Measurements from ENCODE around the gene PTBP1. TPM values are rescaled to one million over a fixed set of nuclear protein-coding genes. Genes with fewer than 3 reads are reported as not detected.

PTBP1 gene
- total and polyA plus RNA-seq, 9 of the 15 experiments (the other 6 are each of a cell fraction or from before 2014, with no cell fraction given) = 14.0 to 759 (median 234) TPM

GRCh38 chr19:823565-824121 lies 26.4 kb downstream of the PTBP1 start (continued):
- TF ChIP-seq ZNF639 (CRISPR knock-in tag; conservative IDR thresholded peaks at IDR 0.05 in 1 of 2, IDR thresholded peaks at IDR 0.05 in 1 of 2) (peak in 1 of 2 experiments; percentile 57; a peak in 1 of 4 replicates), FOXA3 (CRISPR knock-in tag; conservative IDR thresholded peaks at IDR 0.05 in 1 of 2, IDR thresholded peaks at IDR 0.05 in 1 of 2) (no peak), YBX1 (IDR thresholded peaks at IDR 0.05) (no peak), POLR2B (IDR thresholded peaks at IDR 0.05; ENCODE audit: low read depth, partially characterized antibody) (peak; percentile 67), RUNX1 (IDR thresholded peaks at IDR 0.05; ENCODE audit: low read depth) (no peak), ZNF143 (CRISPR knock-in tag; IDR thresholded peaks at IDR 0.05) (0 out of 2 replicates have a peak, but pooled peaks have one; percentile 16), KAT8 (IDR thresholded peaks at IDR 0.05; ENCODE audit: low read depth) (no peak), RBM39 (optimal IDR thresholded peaks at IDR 0.05; ENCODE audit: low read depth, low read length) (no peak), ZNF318 (IDR thresholded peaks at IDR 0.05; ENCODE audit: borderline replicate concordance in 1 of 2, low read depth in 1 of 2) (no peak), ZFPM2 (CRISPR knock-in tag; IDR thresholded peaks at IDR 0.05) (no peak), ZNF444 (CRISPR knock-in tag; IDR thresholded peaks at IDR 0.05) (no peak), STAT5A (IDR thresholded peaks at IDR 0.05; ENCODE audit: borderline replicate concordance, low read length) (no peak), NELFE (IDR thresholded peaks at IDR 0.05; ENCODE audit: insufficient read depth, insufficient read length) (no peak), GABPA (tag; conservative IDR thresholded peaks at IDR 0.05; ENCODE audit: low read depth) (no peak), HMBOX1 (IDR thresholded peaks at IDR 0.05) (no peak), MECOM (CRISPR knock-in tag; IDR thresholded peaks at IDR 0.05) (no peak; the same call in 1 of the 2 replicates), HES1 (IDR thresholded peaks at IDR 0.05; ENCODE audit: low read depth) (no peak)

Data from K562 (cell line).